ENCODE results near the gene MAGI1.

- TF ChIP-seq CTCF (IDR thresholded peaks at IDR 0.05; ENCODE audit: insufficient read depth, low read length, poor library complexity, severe bottlenecking) = no peak
- TF ChIP-seq EZH2phosphoT487 (conservative IDR thresholded peaks at IDR 0.05; ENCODE audit: low read length) = no peak
These were observed 652.9 kb downstream of the MAGI1 start for GRCh38 chr3:65385805-65386204.
